Erythroblast (primary cell): ENCODE measurements around the gene CHMP6.

Source experiments
- GATA1 ChIP-seq: IDR thresholded peaks from 2 replicates; pipeline ENCODE4 v1.6.1; 2011; ENCODE audit warnings: low read depth, mild to moderate bottlenecking, control low read depth, low read length, moderate library complexity
- POLR2A ChIP-seq: IDR thresholded peaks from 2 replicates; pipeline ENCODE4 v1.6.1; 2011; ENCODE audit warnings: mild to moderate bottlenecking, low read length

DNA sequence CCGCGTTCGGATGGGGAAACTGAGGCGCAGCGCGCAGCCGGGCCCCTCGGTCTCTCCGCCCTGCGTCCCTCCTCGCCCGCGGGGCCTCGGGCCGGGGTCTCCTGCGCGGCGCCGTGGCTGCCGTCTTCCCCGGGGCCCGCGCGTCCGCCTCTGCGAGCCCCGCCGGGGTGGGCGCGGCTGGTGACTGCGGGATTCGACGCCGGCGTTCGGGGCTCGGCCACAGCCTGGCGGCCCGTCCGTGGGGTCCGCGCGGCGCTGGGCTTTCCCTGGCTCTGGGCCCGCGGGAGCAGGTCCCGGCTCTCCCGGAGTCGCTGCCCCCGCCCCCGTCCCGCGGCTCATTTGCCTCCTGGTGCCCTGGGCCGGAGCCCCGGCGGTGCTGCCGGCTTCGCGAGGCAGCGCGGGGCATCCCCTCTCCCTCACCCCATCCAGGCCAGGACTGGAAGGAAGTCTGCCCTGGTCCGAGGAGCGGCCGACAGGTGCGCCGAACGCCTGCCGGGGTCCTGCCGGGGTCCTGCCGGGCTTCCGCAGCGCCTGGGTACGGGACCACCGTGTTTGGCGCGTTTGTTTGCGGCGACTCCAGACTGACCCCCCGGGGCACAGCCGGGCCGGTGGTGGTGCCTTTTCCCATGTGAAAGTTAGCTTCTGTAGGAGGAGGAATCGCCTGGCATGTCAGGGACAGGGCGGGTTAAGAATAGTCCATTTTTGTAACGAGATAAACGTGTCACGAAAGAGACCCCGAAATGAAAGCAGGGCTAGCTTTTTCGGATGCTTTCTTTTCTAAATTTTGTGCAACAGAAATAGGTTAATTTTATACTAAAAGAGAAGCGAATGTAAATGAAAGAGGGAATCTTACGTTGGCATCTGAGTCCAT, 671 bp downstream of the CHMP6 start:
- TF ChIP-seq POLR2A (no peak), GATA1 (no peak)
